GM12878 (cell line): ENCODE data around the gene NOTCH4. TPM values are rescaled to one million over a fixed set of nuclear protein-coding genes. Genes with fewer than 3 reads are reported as not detected.
A peak's percentile ranks its signal among the peaks of the same experiment; 100 is the strongest.

Source experiments
- ATAC-seq: fragments of 200-7000 bp; cut with Tn5 transposase; 3 replicates; pipeline ENCODE4 v1.9.1; 2020; ENCODE audit warnings: mild to moderate bottlenecking, moderate library complexity
- BruUV-seq: library from RNA; stranded (reverse); fragments of 400-500 nt; replicated peaks from 2 replicates; lab custom pipeline; 2021; lab: Mats Ljungman, UMichigan
- CTCF ChIA-PET: fragments of 300-600 bp; sonication (Branson Sonifier 250); formaldehyde crosslinking; extraction: SDS; loops from one replicate; lab custom pipeline; 2021; ENCODE audit warnings: inconsistent platforms; lab: Yijun Ruan, JAX
- POLR2A ChIA-PET: fragments of 350-600 bp; formaldehyde crosslinking; extraction: SDS; loops from one replicate; lab custom pipeline; 2021; ENCODE audit warnings: inconsistent platforms; lab: Charles Lee
- RAD21 ChIA-PET: fragments of 300-600 bp; sonication (Branson Sonifier 250); formaldehyde crosslinking; loops from one replicate; lab custom pipeline; 2023; ENCODE audit warnings: antibody characterized with exemption; ENCODE audit not compliant: unreplicated experiment; lab: Charles Lee
- SMC1A ChIA-PET: fragments of 300-600 bp; sonication (Branson Sonifier 250); formaldehyde crosslinking; loops from one replicate; lab custom pipeline; 2023; ENCODE audit not compliant: unreplicated experiment, uncharacterized antibody; lab: Charles Lee
- DNase-seq: peaks from one replicate; pipeline ENCODE4 v3.0.0-alpha.2; 2011; ENCODE audit warnings: low read depth, low spot score
- FAIRE-seq: peaks from 3 replicates; lab custom pipeline; 2011; peaks lifted over from hg19 to GRCh38; lab: Jason Lieb, UNC
- H2AFZ ChIP-seq: 2 replicates; pipeline ENCODE4 v1.6.0; 2011; ENCODE audit warnings: low read depth, low read length, control low read depth; ENCODE audit not compliant: control insufficient read depth
- H3K27ac ChIP-seq: 2 replicates; pipeline ENCODE4 v1.5.1; 2011; ENCODE audit warnings: control low read depth; ENCODE audit not compliant: control insufficient read depth, insufficient read depth
- H3K27me3 ChIP-seq, 2 experiments: replicated peaks in 1 of 2; 2 replicates each; pipeline versions ENCODE4 v1.6.0 to v1.6.1; 2011; ENCODE audit warnings: low read length in 1 of 2; ENCODE audit not compliant: control insufficient read depth in 2 of 2, insufficient read depth in 2 of 2
- H3K36me3 ChIP-seq, 2 experiments: 2 replicates each; pipeline ENCODE4 v1.5.1; 2011; ENCODE audit warnings: low read length in 1 of 2; ENCODE audit not compliant: control insufficient read depth in 2 of 2, insufficient read depth in 2 of 2
- H3K4me1 ChIP-seq: 2 replicates; pipeline ENCODE4 v1.6.1; 2011; ENCODE audit warnings: mild to moderate bottlenecking, low read length, moderate library complexity, mixed read lengths; ENCODE audit not compliant: control insufficient read depth, insufficient read depth
- H3K4me2 ChIP-seq: 2 replicates; pipeline ENCODE4 v1.6.0; 2011; ENCODE audit warnings: control low read depth; ENCODE audit not compliant: control insufficient read depth, insufficient read depth
- H3K4me3 ChIP-seq: fragments of 200-600 bp; sonication (generic); 2 replicates; pipeline ENCODE4 v1.5.1; 2016
- H3K79me2 ChIP-seq: 2 replicates; pipeline ENCODE4 v1.6.0; 2011; ENCODE audit warnings: low read length; ENCODE audit not compliant: control insufficient read depth, insufficient read depth
- H3K9ac ChIP-seq: 2 replicates; pipeline ENCODE4 v1.8.0; 2011; ENCODE audit warnings: low read length, control low read depth, mixed read lengths; ENCODE audit not compliant: control insufficient read depth, insufficient read depth
- H3K9me3 ChIP-seq: replicated peaks from 3 replicates; pipeline ENCODE4 v1.5.1; 2011; ENCODE audit warnings: mild to moderate bottlenecking, low read length; ENCODE audit not compliant: control insufficient read depth, insufficient read depth
- H4K20me1 ChIP-seq: 2 replicates; pipeline ENCODE4 v1.6.0; 2011; ENCODE audit not compliant: control insufficient read depth, insufficient read depth
- ASH2L ChIP-seq: fragments of 300-600, 200-600 bp; sonication (generic); IDR thresholded peaks from 2 replicates; pipeline ENCODE4 v1.6.1; 2017; ENCODE audit warnings: low read depth, mild to moderate bottlenecking, borderline replicate concordance
- BCL11A ChIP-seq: IDR thresholded peaks from 2 replicates; pipeline ENCODE4 v1.6.1; 2011; ENCODE audit warnings: low read depth, low read length
- CREB1 ChIP-seq: IDR thresholded peaks from 2 replicates; pipeline ENCODE4 v1.6.1; 2012; ENCODE audit warnings: low read depth, mild to moderate bottlenecking, inconsistent platforms
- CREM ChIP-seq: IDR thresholded peaks from 2 replicates; pipeline ENCODE4 v1.6.1; 2014; ENCODE audit warnings: antibody characterized with exemption, low read depth
- EED ChIP-seq: sonication (generic); IDR thresholded peaks from 2 replicates; pipeline ENCODE4 v1.6.1; 2016; ENCODE audit warnings: antibody characterized with exemption, low read depth
- FOXM1 ChIP-seq: IDR thresholded peaks from 2 replicates; pipeline ENCODE4 v1.6.1; 2012; ENCODE audit warnings: low read depth, mild to moderate bottlenecking, inconsistent platforms, low read length, moderate library complexity
- HDAC2 ChIP-seq: fragments of 200-600 bp; sonication (generic); IDR thresholded peaks from 2 replicates; pipeline ENCODE4 v1.6.1; 2017
- HDGF ChIP-seq: fragments of 450-650 bp; IDR thresholded peaks from 2 replicates; pipeline ENCODE4 v1.6.1; 2016; ENCODE audit warnings: antibody characterized with exemption
- IKZF1 ChIP-seq: fragments of 450-650 bp; conservative IDR thresholded peaks from 2 replicates; pipeline ENCODE4 v1.6.1; 2017; ENCODE audit warnings: antibody characterized with exemption, mild to moderate bottlenecking
- JUND ChIP-seq: IDR thresholded peaks from 2 replicates; pipeline ENCODE4 v1.6.1; 2012; ENCODE audit warnings: low read depth, mild to moderate bottlenecking, low read length, improper control_type of control experiment, moderate library complexity
- KDM1A ChIP-seq: fragments of 200-600 bp; sonication (generic); IDR thresholded peaks from 2 replicates; pipeline ENCODE4 v1.6.1; 2016; ENCODE audit warnings: borderline replicate concordance
- LARP7 ChIP-seq: fragments of 450-650 bp; IDR thresholded peaks from 2 replicates; pipeline ENCODE4 v1.6.1; 2017; ENCODE audit warnings: mild to moderate bottlenecking
- NBN ChIP-seq: fragments of 450-650 bp; IDR thresholded peaks from 2 replicates; pipeline ENCODE4 v1.6.1; 2016
- NFYA ChIP-seq: IDR thresholded peaks from 2 replicates; pipeline ENCODE4 v1.6.1; 2011; ENCODE audit warnings: low read depth, mild to moderate bottlenecking, low read length, improper control_type of control experiment, borderline replicate concordance
- POLR2AphosphoS5 ChIP-seq: IDR thresholded peaks from 2 replicates; pipeline ENCODE4 v1.6.1; 2011; ENCODE audit warnings: mild to moderate bottlenecking, low read length, inconsistent platforms
- RELA ChIP-seq: fragments of 450-650 bp; IDR thresholded peaks from 2 replicates; pipeline ENCODE4 v1.8.0; 2014; ENCODE audit warnings: borderline replicate concordance; ENCODE audit not compliant: partially characterized antibody
- TCF12 ChIP-seq: IDR thresholded peaks from 2 replicates; pipeline ENCODE4 v1.6.1; 2011; ENCODE audit warnings: low read depth, mild to moderate bottlenecking, low read length
- WRNIP1 ChIP-seq: IDR thresholded peaks from 2 replicates; pipeline ENCODE4 v1.6.1; 2011; ENCODE audit warnings: low read depth, low read length, improper control_type of control experiment, borderline replicate concordance
- YY1 ChIP-seq: IDR thresholded peaks from 2 replicates; pipeline ENCODE4 v1.6.1; 2011; ENCODE audit warnings: low read depth, mild to moderate bottlenecking, low read length
- ZBED1 ChIP-seq: IDR thresholded peaks from 2 replicates; pipeline ENCODE4 v1.6.1; 2016; ENCODE audit warnings: borderline replicate concordance
- ZNF274 ChIP-seq: IDR thresholded peaks from one replicate; pipeline ENCODE4 v1.8.0; 2011; ENCODE audit not compliant: insufficient read length, insufficient read depth
- ZNF622 ChIP-seq: fragments of 450-650 bp; IDR thresholded peaks from 2 replicates; pipeline ENCODE4 v1.6.1; 2017; ENCODE audit warnings: mild to moderate bottlenecking, inconsistent platforms
- WGBS: methylation state at CpG from one replicate; pipeline ENCODE4 v1.1.6; 2016; ENCODE audit warnings: low lambda C conversion rate; ENCODE audit not compliant: insufficient replicate concordance, insufficient coverage; ENCODE audit errors: missing lambda C conversion rate; 5-methylcytosine and 5-hydroxymethylcytosine counted together
- in situ Hi-C: fragments of 300-500 bp; cut with MboI; formaldehyde crosslinking; loops from 9 replicates; pipeline ENCODE4 v1.14.3; 2018; ENCODE audit warnings: mixed read lengths
- intact Hi-C: fragments of 100-400 bp; cut with micrococcal nuclease; formaldehyde crosslinking; loops from one replicate; pipeline ENCODE4 v1.14.2; 2022; ENCODE audit not compliant: unreplicated experiment
- polyA plus RNA-seq, 11 experiments: library from polyadenylated mRNA; depleted of rRNA in 4 of 11; unstranded in 6 of 11; stranded (reverse) in 5 of 11; fragments of >200 nt; fragmentation: Nextera tagmentation in 4 of 11; fragmentation: Illumina TruSeq in 1 of 11; extraction: Ambion mirVana in 4 of 11; extraction: Trizol in 1 of 11; gene quantifications; 1 replicate in 1 of 11; 2 replicates in 10 of 11; pipeline versions ENCODE4 v1.2.1 to v1.2.3, GENCODE V29; 2011 to 2016; ENCODE audit warnings: inconsistent platforms in 2 of 11, missing spikeins in 2 of 11, low read depth in 1 of 11
- total RNA-seq, 4 experiments: library from RNA; depleted of rRNA in 3 of 4; stranded (reverse); fragments of >200 nt in 3 of 4; fragmentation: Illumina TruSeq in 1 of 4; extraction: Trizol in 1 of 4; gene quantifications; 2 replicates each; pipeline versions ENCODE4 v1.2.1 to v1.2.3, GENCODE V29; 2013 to 2021
- TF ChIP-seq, protein P1 (sequence below): IDR thresholded peaks from 2 replicates; pipeline ENCODE4 v1.6.1; 2012; ENCODE audit warnings: low read depth, low read length, improper control_type of control experiment
- TF ChIP-seq, protein P2 (sequence below): fragments of 450-650 bp; conservative IDR thresholded peaks from 2 replicates; pipeline ENCODE4 v1.6.1; 2017; ENCODE audit warnings: mild to moderate bottlenecking, moderate library complexity
- TF ChIP-seq, protein P3 (sequence below): IDR thresholded peaks from 2 replicates; pipeline ENCODE4 v1.6.1; 2011; ENCODE audit warnings: borderline replicate concordance, low read depth, mild to moderate bottlenecking, moderate library complexity, low read length; ENCODE audit not compliant: insufficient read depth, poor library complexity, severe bottlenecking

The NOTCH4 gene
- total and polyA plus RNA-seq, 10 of the 15 experiments (the other 5 are each of a cell fraction or from before 2014, with no cell fraction given), result 0.66 to 3.3 (median 1.4) TPM

DNA sequence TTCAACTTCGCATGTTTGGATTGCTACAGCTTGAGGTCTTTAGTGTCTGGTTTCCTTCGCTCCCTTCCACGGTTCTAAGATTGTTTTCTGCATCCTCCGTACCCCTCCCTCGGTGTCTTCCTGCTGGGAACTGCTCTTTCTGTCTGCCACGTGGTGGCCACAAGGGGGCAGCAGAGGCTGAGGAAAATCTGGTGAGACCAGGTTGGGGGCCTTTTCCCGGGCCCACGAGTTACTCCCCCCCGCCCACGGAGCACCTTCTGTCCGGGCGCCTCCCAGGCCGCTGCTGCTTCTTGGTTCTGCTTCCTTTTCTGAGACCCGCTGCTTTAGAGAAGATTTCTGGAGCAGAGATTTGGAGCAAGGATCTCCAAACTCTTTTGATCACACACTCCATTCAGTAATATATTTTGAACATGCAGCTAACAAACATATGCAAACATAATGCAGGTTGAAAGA is 21.1 kb upstream of the NOTCH4 start (continued):
- TF ChIP-seq, protein P1, sequence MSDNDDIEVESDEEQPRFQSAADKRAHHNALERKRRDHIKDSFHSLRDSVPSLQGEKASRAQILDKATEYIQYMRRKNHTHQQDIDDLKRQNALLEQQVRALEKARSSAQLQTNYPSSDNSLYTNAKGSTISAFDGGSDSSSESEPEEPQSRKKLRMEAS, result peak; percentile 55; the same call in 1 of the 2 replicates
- peak; percentile 52; the same call in 1 of the 2 replicates for TF ChIP-seq CREM
- no peak for TF ChIP-seq HDAC2
- TF ChIP-seq EED, result peak; percentile 59; the same call in 1 of the 2 replicates
- peak; percentile 27; the same call in 1 of the 2 replicates for TF ChIP-seq TCF12
- TF ChIP-seq ZNF622, result no peak
- no peak for TF ChIP-seq JUND
- TF ChIP-seq WRNIP1, result no peak
- TF ChIP-seq YY1, result 0 out of 2 replicates have a peak, but pooled peaks have one; percentile 23
- no peak for TF ChIP-seq ZNF274
- peak; percentile 75 for TF ChIP-seq IKZF1

DNA sequence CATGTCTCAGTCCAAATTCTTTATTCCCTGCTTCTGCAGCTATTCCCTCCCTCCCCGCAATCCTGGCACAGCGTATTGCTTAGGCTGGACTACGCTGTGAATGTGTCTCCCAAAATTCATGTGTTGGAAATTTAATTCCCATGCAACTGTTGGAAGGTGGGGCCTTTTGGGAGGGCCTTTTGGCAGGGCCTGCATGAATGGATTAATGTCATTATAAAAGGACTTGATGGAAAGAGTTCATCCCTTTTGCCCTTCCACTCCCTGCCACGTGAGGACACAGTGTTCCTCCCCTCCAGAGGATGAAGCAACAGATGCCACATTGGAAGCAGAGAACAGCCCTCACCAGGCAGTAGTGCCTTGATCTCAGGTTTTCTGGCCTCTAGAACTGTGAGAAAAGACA is 20.4 kb upstream of the NOTCH4 start:
- H3K9ac ChIP-seq, result no peak overlapping the region
- no peaks in the 10 kb centered on the region; a peak in 1 of 4 replicates for H3K27me3 ChIP-seq
- H3K4me3 ChIP-seq, result no peak overlapping the region
- ChIA-PET CTCF (interaction anchor here (1.0 to 6.6 kb wide), 13 partner anchors 9 to 623 kb away, joined by 3 to 98 read pairs (median 7); partner anchors contain the start of gene ATF6B), RAD21 (interaction anchor here (1.3 to 1.7 kb wide), 5 partner anchors 11 to 187 kb away, joined by 3 to 10 read pairs (median 7); no protein-coding TSS in a partner anchor), POLR2A (no interaction called here), SMC1A (interaction anchor here (1.2 to 5.0 kb wide), 9 partner anchors 19 to 624 kb away, joined by 3 to 32 read pairs (median 8); partner anchors contain the start of gene BTNL2)
- ATAC-seq, result no peak
- H3K27ac ChIP-seq, result no peak overlapping the region
- no TSS peak for BruUV-seq
- WGBS, result 81% methylated on average over 4 of the region's 4 CpGs
- peaks cover 6% of the 10 kb centered on the region; the same call in 2 of the 3 replicates for H3K9me3 ChIP-seq
- H3K36me3 ChIP-seq, result no peaks in the 10 kb centered on the region
- H3K4me1 ChIP-seq, result no peaks in the 10 kb centered on the region
- DNase-seq, result no peak
- H3K4me2 ChIP-seq, result no peak overlapping the region
- H2AFZ ChIP-seq, result no peak overlapping the region
- no peaks in the 10 kb centered on the region for H3K79me2 ChIP-seq
- H4K20me1 ChIP-seq, result no peaks in the 10 kb centered on the region
- in situ Hi-C loops, result no loop called here
- no peak for FAIRE-seq
- intact Hi-C loops, result loop anchor here (5.0 to 10.0 kb wide), 2 partner anchors 127 to 461 kb away; no protein-coding TSS in a partner anchor
- TF ChIP-seq BCL11A (no peak), POLR2AphosphoS5 (no peak), HDGF (no peak), ZBED1 (no peak), CREM (no peak), ASH2L (no peak), LARP7 (no peak), NFYA (no peak), FOXM1 (no peak), KDM1A (no peak), NBN (no peak), RELA (no peak), CREB1 (no peak)
- TF ChIP-seq, protein P2, sequence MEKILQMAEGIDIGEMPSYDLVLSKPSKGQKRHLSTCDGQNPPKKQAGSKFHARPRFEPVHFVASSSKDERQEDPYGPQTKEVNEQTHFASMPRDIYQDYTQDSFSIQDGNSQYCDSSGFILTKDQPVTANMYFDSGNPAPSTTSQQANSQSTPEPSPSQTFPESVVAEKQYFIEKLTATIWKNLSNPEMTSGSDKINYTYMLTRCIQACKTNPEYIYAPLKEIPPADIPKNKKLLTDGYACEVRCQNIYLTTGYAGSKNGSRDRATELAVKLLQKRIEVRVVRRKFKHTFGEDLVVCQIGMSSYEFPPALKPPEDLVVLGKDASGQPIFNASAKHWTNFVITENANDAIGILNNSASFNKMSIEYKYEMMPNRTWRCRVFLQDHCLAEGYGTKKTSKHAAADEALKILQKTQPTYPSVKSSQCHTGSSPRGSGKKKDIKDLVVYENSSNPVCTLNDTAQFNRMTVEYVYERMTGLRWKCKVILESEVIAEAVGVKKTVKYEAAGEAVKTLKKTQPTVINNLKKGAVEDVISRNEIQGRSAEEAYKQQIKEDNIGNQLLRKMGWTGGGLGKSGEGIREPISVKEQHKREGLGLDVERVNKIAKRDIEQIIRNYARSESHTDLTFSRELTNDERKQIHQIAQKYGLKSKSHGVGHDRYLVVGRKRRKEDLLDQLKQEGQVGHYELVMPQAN, result no peak
- TF ChIP-seq, protein P3, sequence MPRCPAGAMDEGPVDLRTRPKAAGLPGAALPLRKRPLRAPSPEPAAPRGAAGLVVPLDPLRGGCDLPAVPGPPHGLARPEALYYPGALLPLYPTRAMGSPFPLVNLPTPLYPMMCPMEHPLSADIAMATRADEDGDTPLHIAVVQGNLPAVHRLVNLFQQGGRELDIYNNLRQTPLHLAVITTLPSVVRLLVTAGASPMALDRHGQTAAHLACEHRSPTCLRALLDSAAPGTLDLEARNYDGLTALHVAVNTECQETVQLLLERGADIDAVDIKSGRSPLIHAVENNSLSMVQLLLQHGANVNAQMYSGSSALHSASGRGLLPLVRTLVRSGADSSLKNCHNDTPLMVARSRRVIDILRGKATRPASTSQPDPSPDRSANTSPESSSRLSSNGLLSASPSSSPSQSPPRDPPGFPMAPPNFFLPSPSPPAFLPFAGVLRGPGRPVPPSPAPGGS, result no peak
